Kidney tubule cell (primary cell): ENCODE measurements around the gene RHOXF1.
"Not testable (repeated sequence)": the region's sequence is repeated elsewhere in the genome, so short reads cannot be mapped to it uniquely, and the experiment has no call there.

Source experiments
- DNase-seq: peaks from one replicate; pipeline ENCODE4 v3.0.0-alpha.2; 2018; ENCODE audit warnings: low spot score

The RHOXF1 gene

GRCh38 chrX:120085553-120086185 lies 30.0 kb downstream of the RHOXF1 start:
- DNase-seq, result not testable (repeated sequence)

GRCh38 chrX:120077590-120077989 lies 38.1 kb downstream of the RHOXF1 start, which contains the start of gene RHOXF2B:
RHOXF2B (minus strand) TSS chrX:120077690; CDS start chrX:120077552, 138 bp downstream.
- DNase-seq, result not testable (repeated sequence)

GRCh38 chrX:120066169-120066568 lies 49.5 kb downstream of the RHOXF1 start:
- DNase-seq, result not testable (repeated sequence)
